GM19324 (cell line): ENCODE results near the gene TMC8.
A peak's percentile ranks its signal among the peaks of the same experiment; 100 is the strongest.

Experiments
- ATAC-seq: cut with Tn5 transposase; IDR thresholded peaks from one replicate; pipeline ENCODE4 v1.9.1; 2021; ENCODE audit warnings: mild to moderate bottlenecking, moderate library complexity; ENCODE audit not compliant: unreplicated experiment, low FRiP score

The TMC8 gene

DNA sequence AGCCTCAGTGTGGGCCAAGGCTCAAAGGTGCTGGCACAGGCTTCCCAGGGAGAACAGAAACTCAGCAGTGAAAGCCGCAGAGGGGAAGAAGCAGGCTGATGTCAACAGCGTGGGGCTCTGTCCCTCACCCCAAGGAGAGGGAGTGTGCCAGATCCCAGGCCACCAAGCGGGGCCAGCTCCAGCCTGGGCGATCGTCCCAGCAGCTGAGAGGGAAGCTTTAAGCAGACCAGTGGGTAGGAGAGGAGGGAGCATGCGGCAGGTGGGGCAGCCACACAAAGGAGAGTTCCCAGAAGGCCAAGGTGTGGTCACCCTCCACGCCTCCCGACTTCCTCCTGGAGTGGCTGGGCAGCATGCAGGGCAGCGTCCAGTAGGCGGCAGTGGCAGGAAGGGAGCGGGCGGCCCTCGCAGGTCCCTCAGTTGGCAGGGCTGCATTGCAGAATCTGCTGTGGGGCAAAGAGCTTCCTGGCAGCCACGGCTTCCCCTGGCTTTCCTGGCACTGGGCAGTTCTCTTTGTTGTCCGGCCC lies 43.8 kb downstream of the TMC8 start:
- no peak for ATAC-seq

DNA sequence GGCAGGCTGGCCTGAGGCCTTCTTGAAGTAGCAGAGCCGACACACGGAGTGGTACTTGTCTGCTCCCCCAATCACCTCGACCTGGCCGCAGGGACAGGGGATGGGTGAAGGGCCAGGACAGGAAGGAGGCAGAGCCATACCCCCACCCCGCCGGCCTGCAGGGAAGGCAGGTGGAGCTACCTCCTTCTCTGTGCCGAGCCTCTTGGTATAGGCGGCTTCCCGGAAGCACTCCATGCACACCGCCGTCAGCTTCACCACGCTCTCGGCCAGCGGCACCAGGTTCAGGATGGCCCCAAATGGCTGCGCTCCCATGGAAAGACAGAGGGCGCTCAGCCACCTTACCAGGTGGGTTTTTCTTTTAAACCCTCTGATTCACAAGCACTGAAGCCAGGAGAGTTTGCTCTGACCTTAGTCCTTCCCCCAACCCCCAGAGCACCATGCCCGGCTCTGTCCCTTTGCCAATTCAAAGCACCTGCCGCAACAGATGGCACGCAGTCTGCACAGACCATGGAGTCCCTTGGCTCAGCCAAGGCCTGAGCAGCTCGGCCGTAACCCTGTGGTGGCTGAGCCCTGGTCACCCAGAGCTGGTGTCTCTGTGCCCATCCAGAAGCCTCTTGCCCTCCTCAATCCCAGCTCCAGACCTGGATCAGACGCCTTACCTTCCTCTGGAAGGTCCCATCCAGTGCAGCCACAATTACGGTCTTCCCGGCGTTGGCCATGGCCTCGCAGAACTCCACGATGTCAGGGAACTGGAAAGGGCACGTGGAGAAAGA lies 44.5 kb downstream of the TMC8 start:
- ATAC-seq: no peak

DNA sequence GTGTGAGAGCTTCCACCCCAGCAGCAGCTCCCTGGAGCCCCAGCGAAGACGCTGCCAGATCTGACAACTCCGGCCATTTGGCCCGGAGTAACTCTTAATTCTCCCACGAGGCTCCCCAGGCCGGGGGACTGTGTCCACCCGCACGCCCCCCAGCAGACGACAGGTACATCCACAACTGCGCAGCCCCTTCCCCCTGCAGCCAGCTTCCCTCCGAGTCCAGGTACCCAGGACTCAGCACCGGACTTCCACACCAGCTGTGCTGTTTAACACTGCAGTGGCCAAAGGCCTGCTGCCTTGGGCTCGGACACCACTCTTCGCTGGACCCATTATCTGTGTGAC lies 45.0 kb downstream of the TMC8 start:
- ATAC-seq: no peak

DNA sequence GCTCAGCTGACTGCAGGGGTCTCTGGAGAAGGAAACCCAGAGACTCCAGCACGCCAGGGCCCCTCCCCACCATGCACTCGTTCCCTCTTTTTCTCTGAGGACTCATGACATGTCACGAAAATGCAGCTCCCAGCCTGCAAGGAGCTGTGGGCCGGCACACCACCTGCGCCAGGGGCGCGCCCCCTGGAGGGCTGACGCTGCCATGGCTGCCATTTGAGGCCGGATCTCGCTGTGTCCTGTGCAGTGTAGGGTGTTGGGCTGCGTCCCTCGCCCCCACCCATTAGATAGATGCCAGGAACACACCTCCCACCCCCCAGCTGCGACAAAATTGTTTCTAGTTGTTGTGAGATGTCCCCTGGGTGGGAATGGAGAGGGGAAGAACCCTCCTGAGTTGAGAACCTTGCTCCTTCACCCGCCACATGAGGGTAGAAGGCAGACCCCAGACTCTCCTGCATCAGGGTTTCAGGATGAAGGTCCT lies 46.0 kb downstream of the TMC8 start:
- ATAC-seq: no peak

DNA sequence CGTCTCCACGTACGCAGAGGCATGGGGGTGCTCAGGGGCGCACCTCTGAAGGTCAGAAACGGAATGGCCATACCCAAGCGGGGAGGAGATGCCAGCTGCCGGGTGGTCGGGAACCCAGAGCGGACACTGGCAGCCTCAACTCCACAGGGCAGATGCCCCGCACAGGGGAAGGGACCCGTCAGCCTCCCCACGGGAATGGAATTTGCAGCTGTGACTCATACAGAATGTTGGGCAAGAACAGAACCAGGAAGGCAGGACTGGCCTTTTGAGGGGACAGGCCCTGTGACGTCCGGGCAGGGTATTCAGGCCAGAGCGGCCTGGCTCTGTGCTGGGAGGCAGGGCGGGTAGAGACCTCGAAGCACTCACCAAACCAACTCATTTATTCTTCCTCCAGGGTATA lies 48.8 kb downstream of the TMC8 start:
- no peak for ATAC-seq

DNA sequence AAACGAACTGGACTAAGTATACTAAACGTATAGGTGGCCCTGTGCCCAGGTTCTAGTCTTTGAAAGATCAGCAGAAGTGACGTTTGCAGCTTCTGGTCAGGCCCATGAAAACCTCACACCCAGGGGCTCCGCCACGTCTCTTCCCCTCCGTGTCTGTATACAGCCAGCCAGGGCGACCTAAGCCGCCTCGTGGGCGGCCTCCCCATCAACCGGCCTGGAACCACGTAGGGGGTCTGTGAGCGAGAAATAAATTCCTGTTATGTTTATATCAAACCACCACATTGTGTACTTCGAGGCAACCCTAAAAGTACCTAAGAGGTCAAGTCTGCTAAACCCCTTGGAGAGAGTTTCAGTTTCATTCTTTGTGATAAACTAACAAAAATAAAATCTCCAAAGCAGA lies 49.5 kb downstream of the TMC8 start:
- no peak for ATAC-seq

DNA sequence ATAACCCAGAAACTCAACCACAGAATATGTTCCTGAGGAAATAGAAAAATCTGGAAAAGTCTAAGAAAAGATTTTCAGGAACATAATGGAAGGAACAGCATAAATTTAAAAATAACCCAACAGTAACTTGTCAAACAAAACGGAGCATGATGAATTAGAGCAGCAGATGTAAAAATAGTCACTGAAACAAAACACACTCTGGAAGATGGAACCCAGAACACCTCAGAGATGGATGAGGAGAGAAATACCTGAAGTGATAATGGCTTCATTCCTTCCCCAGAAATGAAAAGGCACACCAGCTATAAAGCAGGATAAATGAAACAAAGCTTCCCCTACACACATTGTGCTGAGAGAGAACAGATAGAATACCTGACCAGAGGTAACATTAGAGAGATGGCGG lies 49.9 kb downstream of the TMC8 start:
- no peak for ATAC-seq

DNA sequence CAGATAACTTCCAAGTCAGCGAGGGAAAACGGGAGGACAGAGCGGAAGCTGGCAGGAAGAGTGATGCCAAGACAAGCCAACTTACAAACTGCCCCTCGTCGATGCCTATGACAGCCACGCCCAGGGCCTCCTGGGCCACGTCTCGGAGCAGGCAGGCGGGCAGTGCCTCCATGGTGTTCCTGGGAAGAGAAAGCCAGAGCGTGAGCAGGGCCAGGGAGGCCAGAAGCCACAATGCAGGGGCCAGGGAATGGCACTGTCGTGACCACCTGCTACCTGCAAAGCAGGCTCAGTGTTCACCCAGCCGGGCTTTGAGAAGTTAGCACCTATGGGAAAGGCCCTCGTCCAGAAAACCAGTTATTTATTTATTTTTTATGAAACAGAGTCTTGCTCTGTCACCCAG lies 51.9 kb downstream of the TMC8 start:
- no peak for ATAC-seq

DNA sequence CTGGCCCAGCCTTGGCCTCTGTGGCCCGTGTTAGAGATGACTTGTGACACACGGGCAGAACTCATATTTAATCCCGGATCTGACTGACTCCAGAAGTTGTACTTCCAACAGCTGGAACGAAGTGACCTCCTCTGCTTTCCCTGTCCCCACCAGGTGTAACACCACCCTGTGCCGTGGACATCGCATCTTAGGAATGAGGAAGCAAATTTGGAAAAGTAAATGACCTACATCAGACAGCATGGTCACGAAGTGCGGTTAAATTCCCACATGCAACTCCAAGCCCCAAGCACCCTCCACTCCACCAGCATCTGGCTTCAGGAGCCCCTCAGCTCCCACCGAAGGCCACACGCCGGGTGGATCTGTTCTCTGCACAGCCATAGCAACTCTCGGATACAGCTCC lies 53.3 kb downstream of the TMC8 start:
- no peak for ATAC-seq

DNA sequence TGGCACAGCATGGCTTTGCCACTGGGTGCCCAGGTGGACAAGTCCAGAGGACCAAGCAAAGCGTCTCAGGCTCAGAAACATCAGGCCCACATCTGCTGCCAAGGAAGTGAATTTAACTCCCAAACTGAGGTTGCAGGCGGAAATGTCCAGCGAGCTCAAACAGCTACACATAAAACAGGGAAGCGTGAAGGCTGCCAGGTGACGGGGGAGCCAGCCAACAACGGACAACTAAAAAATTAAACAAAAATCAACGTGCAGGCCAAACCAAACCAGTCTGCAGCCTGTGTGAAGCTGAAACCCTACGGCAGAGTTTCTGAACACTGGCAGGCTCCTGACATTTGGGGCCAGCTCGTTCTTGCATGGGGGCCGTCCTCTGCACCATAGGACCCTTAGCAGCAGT lies 53.8 kb downstream of the TMC8 start:
- ATAC-seq: no peak

DNA sequence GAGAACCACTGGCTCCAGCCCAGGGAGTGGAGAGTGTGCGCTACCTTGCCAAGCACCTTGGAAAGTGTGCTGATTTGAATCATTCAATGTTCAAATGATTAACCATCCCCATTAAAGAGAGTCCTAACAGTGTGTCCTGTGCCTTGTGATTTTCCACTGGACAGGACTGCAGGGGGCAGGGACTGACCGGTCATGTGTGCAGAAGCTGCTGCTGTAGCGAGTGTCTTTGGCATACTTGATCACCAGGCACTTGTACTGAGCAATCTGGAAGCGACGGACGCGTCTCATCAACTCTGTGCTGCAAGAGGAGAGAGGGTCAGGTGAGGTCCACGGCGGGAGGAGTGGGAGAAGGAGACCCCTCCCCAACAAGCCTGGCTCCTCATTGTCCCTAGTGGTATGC lies 54.3 kb downstream of the TMC8 start:
- ATAC-seq: no peak

DNA sequence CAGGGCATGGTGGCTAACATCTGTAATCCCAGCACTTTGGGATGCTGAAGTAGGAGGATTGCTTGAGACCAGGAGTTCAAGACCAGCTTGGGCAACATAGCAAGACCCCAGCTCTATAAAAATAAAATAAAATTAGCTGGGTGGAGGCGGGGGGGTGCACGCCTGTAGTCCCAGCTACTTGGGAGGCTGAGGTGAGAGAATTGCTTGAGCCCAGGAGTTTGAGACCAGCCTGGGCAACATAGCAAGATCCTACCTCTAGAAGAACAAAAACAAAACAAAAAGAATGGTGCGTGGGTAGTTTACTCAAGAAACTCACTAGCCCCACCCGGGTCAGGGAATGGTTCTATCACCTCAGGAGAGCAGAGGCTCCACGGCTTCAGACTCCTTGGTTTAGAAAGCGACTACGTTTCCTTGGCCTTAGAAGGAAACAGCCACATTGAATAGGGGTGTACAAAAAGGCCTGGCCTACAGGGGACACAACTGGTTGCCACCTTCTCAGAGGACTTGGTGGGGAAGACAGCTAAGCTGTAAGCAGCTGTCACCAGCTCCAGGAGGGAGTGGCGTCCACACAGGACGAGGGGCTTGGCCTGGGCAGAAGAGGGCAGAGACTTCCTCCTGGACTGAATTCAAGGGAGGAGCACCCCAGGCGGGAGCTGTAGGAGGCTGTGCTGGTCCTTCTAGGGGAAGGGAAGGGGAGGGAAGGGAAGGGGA lies 55.6 kb downstream of the TMC8 start:
- no peak for ATAC-seq

DNA sequence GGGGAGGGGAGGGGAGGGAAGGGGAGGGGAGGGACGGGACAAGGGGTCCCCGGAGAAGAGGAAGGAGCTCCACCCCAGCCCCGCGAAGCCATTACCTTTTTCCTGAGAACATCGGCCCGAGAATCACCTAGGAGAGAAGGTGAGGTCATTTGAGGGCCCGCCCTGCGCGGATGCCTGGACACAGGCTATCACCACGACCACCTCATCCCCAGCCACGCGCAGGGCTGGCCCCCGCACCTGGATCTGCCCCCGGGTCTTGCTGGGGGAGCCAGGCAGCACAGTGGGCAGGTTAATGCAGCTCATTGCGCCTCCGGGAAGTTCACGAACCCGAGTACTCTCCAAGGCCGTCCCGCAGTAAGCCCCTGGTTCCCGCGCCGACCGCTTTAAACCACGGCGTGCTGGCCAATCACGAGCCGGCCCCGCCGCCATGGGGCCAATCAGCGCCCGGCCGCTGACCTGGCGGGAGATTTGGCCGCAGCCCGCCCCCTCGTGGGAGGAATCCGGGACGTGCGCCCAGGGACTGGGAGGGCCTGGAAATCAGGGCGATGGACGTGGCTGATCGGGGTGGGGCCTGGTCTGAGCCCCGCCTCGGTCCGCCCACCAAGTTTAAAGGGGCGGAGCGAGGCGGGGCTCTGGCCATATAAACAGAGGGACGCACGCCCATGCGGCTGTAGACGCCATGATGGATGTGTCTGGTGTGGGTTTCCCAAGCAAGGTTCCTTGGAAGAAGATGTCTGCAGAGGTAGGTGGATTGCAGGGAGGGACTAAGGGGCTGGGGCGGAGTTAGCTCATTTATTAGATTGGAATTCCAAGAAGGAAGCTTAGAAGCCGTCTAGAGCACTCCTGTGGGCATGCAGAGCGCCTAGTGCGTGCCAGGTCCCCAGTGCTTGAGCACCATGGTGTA lies 56.4 kb downstream of the TMC8 start, which contains the start of the genes AFMID and TK1:
Gene AFMID (plus strand): TSS at position 671 of the 904 bp plus-strand sequence. CDS start 9 bp downstream, at position 680.
Gene TK1 (minus strand): TSS at position 361 of the 904 bp plus-strand sequence. CDS start 58 bp downstream, at position 303.
- peak; percentile 89 for ATAC-seq
